Right lobe of liver (tissue), 6 donors: Measurements from ENCODE around the gene CELF4. TPM values are rescaled to one million over a fixed set of nuclear protein-coding genes. Genes with fewer than 3 reads are reported as not detected.

Source experiments
- ATAC-seq, 4 donors: fragments of 200-7000 bp; cut with Tn5 transposase; one replicate each; pipeline ENCODE4 v1.9.1; 2020; ENCODE audit warnings: mild to moderate bottlenecking in 4 of 4, moderate library complexity in 4 of 4
- DNase-seq, 3 donors: peaks; one replicate each; pipeline ENCODE4 v3.0.0-alpha.2; 2020
- H3K27ac ChIP-seq, 3 donors: fragments of 200-600 bp; one replicate each; pipeline ENCODE4 v1.8.0; 2022
- H3K27me3 ChIP-seq, 2 donors: fragments of 200-600 bp; one replicate each; pipeline ENCODE4 v1.8.0; 2022
- H3K36me3 ChIP-seq, 4 donors: fragments of 200-600 bp; sonication (generic) in 1 of 4; one replicate each; pipeline versions ENCODE4 v1.5.1 to v1.8.0; 2017 to 2022; ENCODE audit warnings: control low read depth in 1 of 4
- H3K4me1 ChIP-seq, 4 donors: fragments of 200-600 bp; sonication (generic) in 1 of 4; one replicate each; pipeline versions ENCODE4 v1.5.1 to v1.8.0; 2017 to 2022; ENCODE audit warnings: control low read depth in 1 of 4
- H3K4me3 ChIP-seq, 3 donors: fragments of 200-600 bp; one replicate each; pipeline ENCODE4 v1.8.0; 2022
- H3K9me3 ChIP-seq, 4 donors: fragments of 200-600 bp; sonication (generic) in 1 of 4; one replicate each; pipeline versions ENCODE4 v1.5.1 to v1.8.0; 2017 to 2022; ENCODE audit warnings: control low read depth in 1 of 4
- CTCF ChIP-seq, 4 donors: fragments of 200-600 bp in 3 of 4; fragments of 450-650 bp in 1 of 4; IDR thresholded peaks; one replicate each; pipeline versions ENCODE4 v1.5.1 to v1.8.0; 2016 to 2022; ENCODE audit warnings: antibody characterized with exemption in 4 of 4, mild to moderate bottlenecking in 2 of 4
- POLR2A ChIP-seq: fragments of 450-650 bp; IDR thresholded peaks from one replicate; pipeline ENCODE4 v1.6.1; 2017; ENCODE audit warnings: antibody characterized with exemption, mild to moderate bottlenecking
- WGBS: methylation state at CpG from one replicate; pipeline ENCODE4 v1.1.6; 2018; ENCODE audit warnings: low coverage, low lambda C conversion rate; ENCODE audit not compliant: insufficient coverage; ENCODE audit errors: missing lambda C conversion rate; 5-methylcytosine and 5-hydroxymethylcytosine counted together
- intact Hi-C, 2 donors: fragments of 100-400 bp; cut with DNase I; formaldehyde crosslinking; loops; one replicate each; pipeline versions ENCODE4 v1.11.2 to v1.14.1; 2022
- total RNA-seq, 6 experiments: library from RNA; depleted of rRNA in 2 of 6; stranded (reverse); fragments of >200 nt in 2 of 6; fragmentation: NEBNext Ultra II Directional in 3 of 6; extraction: Animal tissue kit (Norgen Biotek cat#: 25700) in 3 of 6; gene quantifications; one replicate each; pipeline versions ENCODE4 v1.1.0 to v1.2.4, GENCODE V29; 2016 to 2023
- donor health status: DM: no; HTN: yes; CAD: no.
- donor health status: DM: no; HTN: no; CAD: no.
- donor health status: DM: no; HTN: no; CAD: no.
- donor health status: DM: no; HTN: yes; CAD: no.
- donor health status: DM: no; HTN: yes; CAD: no.

CELF4 gene
- total RNA-seq, 6 experiments from 2014 or later, result 0.06 TPM; not detected in 5

GRCh38 chr18:37419866-37420265, 145.7 kb downstream of the CELF4 start:
- Histone ChIP-seq H3K4me1 (no peaks in the 10 kb centered on the region), H3K9me3 (no peaks in the 10 kb centered on the region), H3K27me3 (no peaks in the 10 kb centered on the region), H3K36me3 (no peaks in the 10 kb centered on the region), H3K4me3 (no peak overlapping the region), H3K27ac (no peak overlapping the region)
- WGBS, result 10% methylated on average over 2 of the region's 7 CpGs
- ATAC-seq (no peak), DNase-seq (no peak)
- intact Hi-C loops, result no loop called here
- TF ChIP-seq CTCF (IDR thresholded peaks at IDR 0.05) (no peak), POLR2A (no peak)

- Histone ChIP-seq H3K27me3 (no peaks in the 10 kb centered on the region), H3K27ac (no peak overlapping the region), H3K36me3 (no peaks in the 10 kb centered on the region), H3K4me3 (no peak overlapping the region), H3K4me1 (no peaks in the 10 kb centered on the region), H3K9me3 (no peaks in the 10 kb centered on the region)
- intact Hi-C loops, result no loop called here
- DNase-seq (no peak), ATAC-seq (no peak)
- TF ChIP-seq POLR2A (no peak), CTCF (IDR thresholded peaks at IDR 0.05) (no peak)
- 60% methylated on average over 1 of the region's 7 CpGs for WGBS
These were observed 146.3 kb downstream of the CELF4 start for GRCh38 chr18:37419315-37419714.

- DNase-seq (no peak), ATAC-seq (no peak)
- intact Hi-C loops, result no loop called here
- WGBS, result 59% methylated on average over 1 of the region's 1 CpG
- H3K27me3 ChIP-seq, result no peaks in the 10 kb centered on the region
- no peaks in the 10 kb centered on the region for H3K9me3 ChIP-seq
- H3K4me3 ChIP-seq, result no peak overlapping the region
- no peaks in the 10 kb centered on the region for H3K4me1 ChIP-seq
- H3K27ac ChIP-seq, result no peak overlapping the region
- TF ChIP-seq CTCF (IDR thresholded peaks at IDR 0.05) (no peak), POLR2A (no peak)
- no peaks in the 10 kb centered on the region for H3K36me3 ChIP-seq
These were observed 150.8 kb downstream of the CELF4 start for GRCh38 chr18:37414816-37415215.

- WGBS, result 72% methylated on average over 4 of the region's 8 CpGs
- no peaks in the 10 kb centered on the region for H3K27me3 ChIP-seq
- no peaks in the 10 kb centered on the region for H3K4me1 ChIP-seq
- no peak for ATAC-seq
- no peak for DNase-seq
- no peaks in the 10 kb centered on the region for H3K36me3 ChIP-seq
- no peak for TF ChIP-seq CTCF (IDR thresholded peaks at IDR 0.05)
- TF ChIP-seq POLR2A, result no peak
- H3K4me3 ChIP-seq, result no peak overlapping the region
- H3K27ac ChIP-seq, result no peak overlapping the region
- intact Hi-C loops, result no loop called here
- H3K9me3 ChIP-seq, result no peaks in the 10 kb centered on the region
These were observed 152.8 kb downstream of the CELF4 start for GRCh38 chr18:37412829-37413228.

GRCh38 chr18:37412333-37412732, 153.3 kb downstream of the CELF4 start:
- no peaks in the 10 kb centered on the region for H3K4me1 ChIP-seq
- intact Hi-C loops, result no loop called here
- WGBS, result 56% methylated on average over 3 of the region's 3 CpGs

More at GRCh38 chr18:37412333-37412732, 153.3 kb downstream of the CELF4 start:
- ATAC-seq (no peak), DNase-seq (no peak)
- no peak for TF ChIP-seq CTCF (IDR thresholded peaks at IDR 0.05)
- no peak for TF ChIP-seq POLR2A
- Histone ChIP-seq H3K27ac (no peak overlapping the region), H3K9me3 (no peaks in the 10 kb centered on the region), H3K36me3 (no peaks in the 10 kb centered on the region), H3K27me3 (no peaks in the 10 kb centered on the region), H3K4me3 (no peak overlapping the region)
